Gastrocnemius medialis (tissue), 4 donors: ENCODE results near the gene SAMD8.
A peak's percentile ranks its signal among the peaks of the same experiment; 100 is the strongest.

Source experiments
- POLR2A ChIP-seq, 2 donors: fragments of 450-650 bp; IDR thresholded peaks; one replicate each; pipeline ENCODE4 v1.6.1; 2017; ENCODE audit warnings: antibody characterized with exemption in 2 of 2, mild to moderate bottlenecking in 2 of 2, moderate library complexity in 2 of 2
- TF ChIP-seq, protein P1 (sequence below), 5 experiments: fragments of 450-650 bp in 3 of 5; fragments of 200-600 bp in 2 of 5; sonication (generic) in 2 of 5; IDR thresholded peaks in 4 of 5; conservative IDR thresholded peaks in 1 of 5; 1 replicate in 4 of 5; 2 replicates in 1 of 5; pipeline ENCODE4 v1.5.1; 2016 to 2019; ENCODE audit warnings: antibody characterized with exemption in 5 of 5, mild to moderate bottlenecking in 3 of 5, moderate library complexity in 3 of 5

DNA sequence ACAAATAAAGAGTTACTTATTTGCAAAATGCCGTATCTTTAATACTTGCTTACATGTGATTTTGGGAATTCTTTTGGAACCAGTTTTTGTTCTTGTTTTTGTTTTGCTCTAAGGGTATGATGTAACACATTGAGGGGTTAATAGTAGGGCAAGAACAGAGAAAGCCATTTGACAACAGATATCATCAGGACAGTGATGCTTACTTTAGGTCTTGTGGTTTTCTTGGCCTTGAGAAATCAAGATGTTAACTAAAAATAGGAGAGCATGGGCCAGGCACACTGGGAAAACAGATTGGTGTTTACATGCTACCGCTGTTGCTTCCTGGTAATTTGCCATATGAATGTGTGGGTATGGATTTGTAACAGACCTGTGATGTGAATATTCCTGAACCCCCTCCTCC lies 3.7 kb downstream of the SAMD8 start:
- TF ChIP-seq, protein P1, sequence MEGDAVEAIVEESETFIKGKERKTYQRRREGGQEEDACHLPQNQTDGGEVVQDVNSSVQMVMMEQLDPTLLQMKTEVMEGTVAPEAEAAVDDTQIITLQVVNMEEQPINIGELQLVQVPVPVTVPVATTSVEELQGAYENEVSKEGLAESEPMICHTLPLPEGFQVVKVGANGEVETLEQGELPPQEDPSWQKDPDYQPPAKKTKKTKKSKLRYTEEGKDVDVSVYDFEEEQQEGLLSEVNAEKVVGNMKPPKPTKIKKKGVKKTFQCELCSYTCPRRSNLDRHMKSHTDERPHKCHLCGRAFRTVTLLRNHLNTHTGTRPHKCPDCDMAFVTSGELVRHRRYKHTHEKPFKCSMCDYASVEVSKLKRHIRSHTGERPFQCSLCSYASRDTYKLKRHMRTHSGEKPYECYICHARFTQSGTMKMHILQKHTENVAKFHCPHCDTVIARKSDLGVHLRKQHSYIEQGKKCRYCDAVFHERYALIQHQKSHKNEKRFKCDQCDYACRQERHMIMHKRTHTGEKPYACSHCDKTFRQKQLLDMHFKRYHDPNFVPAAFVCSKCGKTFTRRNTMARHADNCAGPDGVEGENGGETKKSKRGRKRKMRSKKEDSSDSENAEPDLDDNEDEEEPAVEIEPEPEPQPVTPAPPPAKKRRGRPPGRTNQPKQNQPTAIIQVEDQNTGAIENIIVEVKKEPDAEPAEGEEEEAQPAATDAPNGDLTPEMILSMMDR (IDR thresholded peaks at IDR 0.05 in 4 of 5, conservative IDR thresholded peaks at IDR 0.05 in 1 of 5), result no peak
- TF ChIP-seq POLR2A (IDR thresholded peaks at IDR 0.05), result peak in 1 of 2 donors; percentile 20
